Measurements from ENCODE around the gene MAP3K20.

- TF ChIP-seq, protein P1, sequence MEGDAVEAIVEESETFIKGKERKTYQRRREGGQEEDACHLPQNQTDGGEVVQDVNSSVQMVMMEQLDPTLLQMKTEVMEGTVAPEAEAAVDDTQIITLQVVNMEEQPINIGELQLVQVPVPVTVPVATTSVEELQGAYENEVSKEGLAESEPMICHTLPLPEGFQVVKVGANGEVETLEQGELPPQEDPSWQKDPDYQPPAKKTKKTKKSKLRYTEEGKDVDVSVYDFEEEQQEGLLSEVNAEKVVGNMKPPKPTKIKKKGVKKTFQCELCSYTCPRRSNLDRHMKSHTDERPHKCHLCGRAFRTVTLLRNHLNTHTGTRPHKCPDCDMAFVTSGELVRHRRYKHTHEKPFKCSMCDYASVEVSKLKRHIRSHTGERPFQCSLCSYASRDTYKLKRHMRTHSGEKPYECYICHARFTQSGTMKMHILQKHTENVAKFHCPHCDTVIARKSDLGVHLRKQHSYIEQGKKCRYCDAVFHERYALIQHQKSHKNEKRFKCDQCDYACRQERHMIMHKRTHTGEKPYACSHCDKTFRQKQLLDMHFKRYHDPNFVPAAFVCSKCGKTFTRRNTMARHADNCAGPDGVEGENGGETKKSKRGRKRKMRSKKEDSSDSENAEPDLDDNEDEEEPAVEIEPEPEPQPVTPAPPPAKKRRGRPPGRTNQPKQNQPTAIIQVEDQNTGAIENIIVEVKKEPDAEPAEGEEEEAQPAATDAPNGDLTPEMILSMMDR (IDR thresholded peaks at IDR 0.05; ENCODE audit: low read depth, low read length): no peak
- TF ChIP-seq EZH2phosphoT487 (IDR thresholded peaks at IDR 0.05; ENCODE audit: low read depth): no peak
These were observed 108.7 kb downstream of the MAP3K20 start for GRCh38 chr2:173184031-173185004.
